ENCODE results near the gene SNPH.

The SNPH gene

GRCh38 chr20:1325173-1326030 is 59.3 kb downstream of the SNPH start:
- DNase-seq = peak; percentile 98

GRCh38 chr20:1326031-1326930 is 60.2 kb downstream of the SNPH start:
- no peak for DNase-seq

- DNase-seq = no peak
These were observed 61.2 kb downstream of the SNPH start for GRCh38 chr20:1327241-1327653.

- no peak for DNase-seq
These were observed 62.0 kb downstream of the SNPH start for GRCh38 chr20:1327827-1328679.

GRCh38 chr20:1328680-1329330 is 62.7 kb downstream of the SNPH start, which contains the start of gene SDCBP2:
SDCBP2 (minus strand) TSS chr20:1329139; CDS start chr20:1320416, 8,723 bp downstream.
- no peak for DNase-seq

GRCh38 chr20:1330075-1330830 is 64.2 kb downstream of the SNPH start:
- no peak for DNase-seq

- DNase-seq = no peak
These were observed 65.0 kb downstream of the SNPH start for GRCh38 chr20:1331101-1331500.

- no peak for DNase-seq
These were observed 65.8 kb downstream of the SNPH start for GRCh38 chr20:1331801-1332453.

- no peak for DNase-seq
These were observed 66.7 kb downstream of the SNPH start for GRCh38 chr20:1332749-1333300.

GRCh38 chr20:1333462-1334369 is 67.6 kb downstream of the SNPH start:
- DNase-seq = peak; percentile 86

- no peak for DNase-seq
These were observed 68.3 kb downstream of the SNPH start for GRCh38 chr20:1334370-1334731.

- no peak for DNase-seq
These were observed 68.7 kb downstream of the SNPH start for GRCh38 chr20:1334761-1335160.

GRCh38 chr20:1335961-1336698 is 70.0 kb downstream of the SNPH start:
- DNase-seq = no peak

GRCh38 chr20:1336699-1337367 is 70.7 kb downstream of the SNPH start:
- no peak for DNase-seq

- no peak for DNase-seq
These were observed 71.3 kb downstream of the SNPH start for GRCh38 chr20:1337441-1337840.

- no peak for DNase-seq
These were observed 72.0 kb downstream of the SNPH start for GRCh38 chr20:1338096-1338495.

GRCh38 chr20:1338801-1339200 is 72.7 kb downstream of the SNPH start:
- DNase-seq = no peak

Data from NCI-H2171 treated with DMSO at 0.1 percent for 48 hours (cell line).